ENCODE measurements around the gene PEAR1. TPM values are rescaled to one million over a fixed set of nuclear protein-coding genes. Genes with fewer than 3 reads are reported as not detected.

The PEAR1 gene
- total RNA-seq, 2 donors from 2014 or later, result 7.9 to 12.5 TPM

DNA sequence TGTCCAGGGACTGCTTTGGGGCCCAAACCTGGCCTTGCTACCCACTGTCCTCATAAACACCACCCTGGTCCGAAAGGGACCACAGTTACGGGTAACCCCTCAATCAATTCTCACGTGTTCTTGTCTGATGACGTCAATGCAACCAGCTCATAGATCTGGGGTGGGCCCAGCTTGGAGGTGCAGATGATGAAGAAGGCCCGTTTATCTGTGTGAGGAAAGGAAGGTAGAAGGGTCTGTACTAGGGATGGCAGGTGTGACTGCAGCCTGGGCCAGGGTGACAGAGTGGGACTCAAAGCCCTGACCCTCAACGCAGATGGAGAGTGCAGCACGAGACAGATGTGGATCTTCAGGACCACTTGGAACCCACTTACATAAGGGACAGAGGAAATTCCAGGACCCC is 49.1 kb downstream of the PEAR1 start:
- TF ChIP-seq, protein P1, sequence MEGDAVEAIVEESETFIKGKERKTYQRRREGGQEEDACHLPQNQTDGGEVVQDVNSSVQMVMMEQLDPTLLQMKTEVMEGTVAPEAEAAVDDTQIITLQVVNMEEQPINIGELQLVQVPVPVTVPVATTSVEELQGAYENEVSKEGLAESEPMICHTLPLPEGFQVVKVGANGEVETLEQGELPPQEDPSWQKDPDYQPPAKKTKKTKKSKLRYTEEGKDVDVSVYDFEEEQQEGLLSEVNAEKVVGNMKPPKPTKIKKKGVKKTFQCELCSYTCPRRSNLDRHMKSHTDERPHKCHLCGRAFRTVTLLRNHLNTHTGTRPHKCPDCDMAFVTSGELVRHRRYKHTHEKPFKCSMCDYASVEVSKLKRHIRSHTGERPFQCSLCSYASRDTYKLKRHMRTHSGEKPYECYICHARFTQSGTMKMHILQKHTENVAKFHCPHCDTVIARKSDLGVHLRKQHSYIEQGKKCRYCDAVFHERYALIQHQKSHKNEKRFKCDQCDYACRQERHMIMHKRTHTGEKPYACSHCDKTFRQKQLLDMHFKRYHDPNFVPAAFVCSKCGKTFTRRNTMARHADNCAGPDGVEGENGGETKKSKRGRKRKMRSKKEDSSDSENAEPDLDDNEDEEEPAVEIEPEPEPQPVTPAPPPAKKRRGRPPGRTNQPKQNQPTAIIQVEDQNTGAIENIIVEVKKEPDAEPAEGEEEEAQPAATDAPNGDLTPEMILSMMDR (IDR thresholded peaks at IDR 0.05), result no peak
- Histone ChIP-seq H3K27ac (no peak overlapping the region), H3K27me3 (no peaks in the 10 kb centered on the region), H3K36me3 (peaks cover 93% of the 10 kb centered on the region), H3K9me3 (no peaks in the 10 kb centered on the region), H3K4me3 (no peak overlapping the region), H3K4me1 (no peaks in the 10 kb centered on the region)
- no peak for DNase-seq (ENCODE audit: low spot score)

DNA sequence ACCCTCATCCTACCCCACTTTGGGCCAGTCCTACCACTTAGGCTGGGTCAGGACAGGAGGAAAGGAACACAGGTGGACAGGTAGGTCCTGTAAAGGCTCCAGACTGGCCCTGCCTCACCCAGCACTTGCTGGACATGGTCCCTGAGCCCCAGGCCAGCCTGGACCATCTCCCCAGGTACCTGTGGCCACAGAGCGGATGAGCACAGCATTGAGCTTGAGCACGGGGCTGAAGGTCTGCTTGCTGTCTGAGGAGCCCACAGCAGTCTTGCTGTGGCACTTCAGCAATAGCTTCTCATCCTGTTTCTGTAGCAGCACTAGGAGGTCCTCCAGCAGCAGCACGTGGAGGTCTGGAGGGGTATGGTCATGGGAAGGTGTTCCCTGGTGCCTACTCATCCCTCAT is 50.2 kb downstream of the PEAR1 start:
- Histone ChIP-seq H3K36me3 (peaks cover 95% of the 10 kb centered on the region), H3K27me3 (no peaks in the 10 kb centered on the region), H3K27ac (no peak overlapping the region), H3K4me1 (no peaks in the 10 kb centered on the region), H3K9me3 (no peaks in the 10 kb centered on the region), H3K4me3 (no peak overlapping the region)
- TF ChIP-seq, protein P1 (IDR thresholded peaks at IDR 0.05), result no peak
- no peak for DNase-seq (ENCODE audit: low spot score)

DNA sequence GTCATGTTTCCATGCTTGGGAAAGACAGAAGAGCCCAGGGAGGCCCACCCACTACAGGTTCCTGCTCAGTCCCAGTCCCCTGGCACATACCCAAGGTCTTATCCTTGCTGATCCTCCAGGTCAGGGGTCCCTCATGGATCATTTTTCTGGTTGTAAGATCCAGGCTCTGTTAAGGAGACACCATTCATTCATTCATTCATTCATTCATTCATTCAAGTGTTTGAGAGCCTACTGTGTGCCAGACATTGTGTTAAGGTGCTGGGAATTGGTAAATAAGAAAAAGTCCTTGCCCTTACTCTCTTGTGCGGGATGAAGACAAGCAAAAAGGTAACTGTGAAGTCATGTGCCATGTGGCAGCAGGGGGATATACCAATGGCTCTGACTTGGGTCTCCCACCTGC is 50.8 kb downstream of the PEAR1 start:
- Histone ChIP-seq H3K4me1 (no peaks in the 10 kb centered on the region), H3K9me3 (no peaks in the 10 kb centered on the region), H3K27me3 (no peaks in the 10 kb centered on the region), H3K4me3 (no peak overlapping the region), H3K36me3 (peaks cover 94% of the 10 kb centered on the region), H3K27ac (no peak overlapping the region)
- DNase-seq (ENCODE audit: low spot score), result no peak
- TF ChIP-seq, protein P1 (IDR thresholded peaks at IDR 0.05), result no peak

DNA sequence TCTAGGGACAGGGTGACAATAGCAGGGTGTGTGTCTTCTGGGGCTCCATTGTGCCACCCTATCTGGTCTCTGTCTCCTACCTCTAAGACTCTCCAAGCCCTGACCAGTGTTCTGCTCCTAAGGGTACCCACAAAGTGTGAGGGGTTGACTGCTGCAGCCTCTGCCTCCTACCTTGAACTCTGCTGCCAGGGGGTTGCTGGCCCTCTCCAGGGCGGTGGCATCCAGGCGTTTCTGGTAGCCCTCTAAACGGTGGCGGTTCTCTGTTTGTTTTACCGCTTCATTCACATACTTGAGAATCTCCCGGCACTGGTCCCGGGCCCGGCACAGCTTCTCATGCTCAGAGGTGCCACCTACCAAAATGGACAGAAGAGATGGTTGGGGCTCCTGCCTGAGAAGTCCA is 51.3 kb downstream of the PEAR1 start:
- Histone ChIP-seq H3K4me3 (no peak overlapping the region), H3K27ac (no peak overlapping the region), H3K4me1 (no peaks in the 10 kb centered on the region), H3K27me3 (no peaks in the 10 kb centered on the region), H3K9me3 (no peaks in the 10 kb centered on the region), H3K36me3 (peaks cover 92% of the 10 kb centered on the region)
- DNase-seq (ENCODE audit: low spot score), result no peak
- TF ChIP-seq, protein P1 (IDR thresholded peaks at IDR 0.05), result no peak

DNA sequence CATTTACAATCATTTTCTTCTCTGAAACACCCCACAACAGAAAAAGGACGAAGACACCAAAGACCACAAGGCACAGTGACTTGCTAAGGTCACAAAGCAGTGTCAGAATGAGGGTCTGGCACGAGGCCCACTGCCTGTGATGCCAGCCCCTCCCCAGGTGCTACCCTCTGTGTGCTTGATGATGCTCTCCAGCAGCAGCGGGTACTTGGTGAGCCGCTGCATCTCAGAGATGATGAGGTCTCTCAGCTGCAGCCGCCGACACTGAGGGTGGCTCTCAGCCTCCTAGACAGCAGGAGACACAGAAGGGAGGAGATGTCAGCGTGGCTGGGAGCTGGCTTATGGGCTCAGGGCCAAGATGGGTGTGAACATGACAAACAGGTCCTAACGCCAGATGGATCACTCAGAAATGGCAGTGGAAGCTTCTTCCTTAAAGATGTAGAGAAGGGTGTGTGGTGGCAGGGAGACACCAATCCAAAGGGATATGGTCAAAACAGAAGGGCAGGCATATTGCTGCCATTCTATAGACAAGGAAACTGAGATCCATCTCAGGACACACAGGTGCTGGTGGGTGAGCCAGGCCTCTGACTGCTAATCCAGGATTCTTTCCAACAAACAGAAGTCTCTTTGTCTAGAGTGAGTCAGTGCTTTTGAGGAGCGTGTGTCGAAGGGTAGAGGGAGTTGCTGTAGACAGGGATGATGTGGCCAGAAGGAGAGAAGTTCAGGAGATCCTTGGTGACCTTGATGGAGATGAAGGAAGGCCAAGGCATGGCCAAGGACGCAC is 52.6 kb downstream of the PEAR1 start:
- no peaks in the 10 kb centered on the region for H3K4me1 ChIP-seq
- TF ChIP-seq, protein P1 (IDR thresholded peaks at IDR 0.05), result no peak
- peaks cover 95% of the 10 kb centered on the region for H3K36me3 ChIP-seq
- no peak overlapping the region for H3K27ac ChIP-seq
- H3K4me3 ChIP-seq, result no peak overlapping the region
- H3K27me3 ChIP-seq, result no peaks in the 10 kb centered on the region
- DNase-seq (ENCODE audit: low spot score), result no peak
- no peaks in the 10 kb centered on the region for H3K9me3 ChIP-seq

DNA sequence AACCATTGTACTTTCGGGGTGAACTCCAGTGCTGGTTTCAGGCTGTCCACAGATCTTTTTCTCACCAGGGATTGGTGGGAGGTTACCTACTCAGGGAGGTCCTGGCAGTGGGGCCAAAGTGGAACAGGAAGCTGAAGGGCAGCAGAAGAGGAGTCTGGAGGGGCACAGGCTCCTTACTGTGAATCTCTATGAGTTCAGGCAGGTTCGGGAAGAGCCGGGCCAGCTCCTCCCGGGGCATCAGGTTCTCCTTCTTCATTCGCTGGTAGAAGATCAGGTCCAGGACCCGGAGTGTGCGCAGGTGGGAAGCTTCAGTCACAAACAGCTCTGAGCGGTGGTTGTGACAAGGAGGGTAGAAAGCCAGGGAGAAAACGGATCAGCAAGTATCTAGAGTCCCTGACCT is 53.6 kb downstream of the PEAR1 start:
- Histone ChIP-seq H3K4me1 (no peaks in the 10 kb centered on the region), H3K27me3 (no peaks in the 10 kb centered on the region), H3K4me3 (no peak overlapping the region), H3K27ac (no peak overlapping the region), H3K9me3 (no peaks in the 10 kb centered on the region), H3K36me3 (peaks cover 95% of the 10 kb centered on the region)
- DNase-seq (ENCODE audit: low spot score), result no peak
- TF ChIP-seq, protein P1 (IDR thresholded peaks at IDR 0.05), result no peak
